Right renal pelvis (tissue), 4 donors: ENCODE results near the gene NBEAL1. TPM values are rescaled to one million over a fixed set of nuclear protein-coding genes. Genes with fewer than 3 reads are reported as not detected.
A peak's percentile ranks its signal among the peaks of the same experiment; 100 is the strongest.
"Not testable (repeated sequence)": the region's sequence is repeated elsewhere in the genome, so short reads cannot be mapped to it uniquely, and the experiment has no call there.

Source experiments
- DNase-seq, 4 donors: peaks; one replicate each; pipeline ENCODE4 v3.0.0-alpha.2; 2013; ENCODE audit warnings: low read depth in 4 of 4, low spot score in 3 of 4, missing footprints in 1 of 4
- polyA plus RNA-seq, 4 donors: library from polyadenylated mRNA; unstranded; fragments of 120-200 nt; gene quantifications; one replicate each; pipeline ENCODE4 v1.2.1, GENCODE V29; 2013; ENCODE audit not compliant: insufficient read length in 4 of 4

NBEAL1 gene
- polyA plus RNA-seq, 4 donors, result 10.5 to 16.5 (median 13.0) TPM

DNA sequence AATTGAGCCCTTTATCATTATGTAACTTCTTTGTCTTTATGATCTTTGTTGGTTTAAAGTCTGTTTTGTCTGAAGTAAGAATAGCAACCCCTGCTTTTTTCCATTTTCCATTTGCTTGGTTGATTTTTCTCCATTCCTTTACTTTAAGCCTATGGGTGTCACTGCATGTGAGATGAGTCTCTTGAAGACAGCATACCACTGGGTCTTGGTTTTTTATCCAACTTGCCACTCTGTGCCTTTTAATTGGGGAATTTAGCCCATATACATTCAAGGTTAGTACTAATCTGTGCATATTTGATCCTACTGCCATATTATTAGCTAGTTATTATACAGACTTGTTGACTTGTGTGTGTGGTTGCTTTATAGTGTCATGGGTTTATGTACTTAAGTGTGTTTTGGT lies 89.6 kb downstream of the NBEAL1 start:
- DNase-seq, result no peak

- DNase-seq, result no peak
Observed at GRCh38 chr2:203105996-203106395, 91.3 kb downstream of the NBEAL1 start.

DNA sequence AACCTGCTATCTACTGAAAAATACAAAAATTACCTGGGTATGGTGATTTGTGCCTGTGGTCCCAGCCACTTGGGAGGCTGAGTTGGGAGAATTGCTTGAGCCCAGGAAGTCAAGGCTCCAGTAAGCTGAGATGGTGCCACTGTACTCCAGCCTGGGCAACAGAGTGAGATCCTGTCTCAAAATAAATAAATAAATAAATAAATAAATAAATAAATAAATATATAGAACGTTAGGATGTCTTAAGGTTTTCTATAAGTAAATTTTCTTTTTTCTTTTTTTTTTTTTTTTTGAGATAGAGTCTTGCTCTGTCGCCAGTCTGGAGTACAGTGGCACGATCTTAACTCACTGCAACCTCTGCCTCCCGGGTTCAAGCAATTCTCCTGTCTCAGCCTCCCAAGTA lies 95.8 kb downstream of the NBEAL1 start:
- not testable (repeated sequence) for DNase-seq

DNA sequence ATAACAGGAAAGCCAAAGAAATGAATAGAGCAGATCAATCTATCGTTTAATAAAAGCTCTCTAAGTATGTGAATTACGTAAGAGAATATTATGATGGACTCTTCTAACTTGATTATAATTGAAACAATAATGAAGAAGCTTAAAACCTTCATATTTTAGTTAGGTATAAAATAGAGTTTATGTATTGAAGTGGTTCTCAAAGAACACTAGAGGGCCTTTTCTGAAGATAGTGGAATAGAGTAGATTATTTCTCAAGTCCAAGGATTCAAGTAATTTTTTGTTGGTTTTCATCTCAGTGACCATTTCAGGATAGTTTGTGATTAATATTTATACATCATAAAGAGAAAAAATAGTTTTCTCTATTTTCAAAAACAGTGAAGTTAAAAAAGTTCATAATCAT lies 97.7 kb downstream of the NBEAL1 start:
- DNase-seq, result no peak

- not testable (repeated sequence) for DNase-seq
Observed at GRCh38 chr2:203115201-203115700, 100.6 kb downstream of the NBEAL1 start.

GRCh38 chr2:203122317-203122986 lies 107.8 kb downstream of the NBEAL1 start:
- DNase-seq, result peak; percentile 4 to 25 (median 17)

DNA sequence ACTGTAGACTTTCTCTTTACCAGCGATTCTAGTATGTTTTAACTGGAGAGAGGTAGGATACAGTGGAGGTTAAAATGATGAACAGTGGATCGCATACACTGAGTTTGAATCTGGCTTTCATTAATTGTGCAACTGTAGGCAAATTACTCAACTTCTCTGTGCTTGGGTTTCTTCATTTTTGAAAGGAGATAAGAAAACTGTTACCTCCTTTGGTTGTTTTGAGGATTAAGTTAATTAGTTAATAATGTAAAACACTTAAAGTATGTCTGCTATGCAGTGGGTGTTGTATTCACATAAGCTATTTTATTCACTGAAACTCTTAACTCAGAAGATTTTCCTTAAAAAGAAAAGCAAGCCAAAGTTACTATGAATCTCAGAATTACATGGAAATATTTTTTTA lies 112.3 kb downstream of the NBEAL1 start:
- no peak for DNase-seq

DNA sequence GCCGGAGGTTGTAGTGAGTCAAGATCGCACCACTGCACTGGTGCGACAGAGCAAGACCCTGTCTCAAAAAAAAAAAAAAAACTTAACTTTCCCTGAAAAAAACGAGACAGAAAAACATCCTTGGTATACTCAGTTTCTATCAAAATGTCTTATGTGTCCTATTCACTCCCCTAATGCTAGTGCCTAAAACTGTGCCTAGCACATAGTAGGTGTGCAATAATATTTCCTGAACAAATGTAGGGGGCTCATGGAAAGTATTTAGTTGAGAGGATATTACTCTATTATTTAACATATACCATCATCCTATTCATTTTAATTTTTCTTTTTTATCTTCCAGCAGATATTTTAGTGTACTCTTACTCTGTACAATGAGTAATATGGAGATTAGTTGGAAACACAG lies 120.4 kb downstream of the NBEAL1 start:
- DNase-seq, result no peak

DNA sequence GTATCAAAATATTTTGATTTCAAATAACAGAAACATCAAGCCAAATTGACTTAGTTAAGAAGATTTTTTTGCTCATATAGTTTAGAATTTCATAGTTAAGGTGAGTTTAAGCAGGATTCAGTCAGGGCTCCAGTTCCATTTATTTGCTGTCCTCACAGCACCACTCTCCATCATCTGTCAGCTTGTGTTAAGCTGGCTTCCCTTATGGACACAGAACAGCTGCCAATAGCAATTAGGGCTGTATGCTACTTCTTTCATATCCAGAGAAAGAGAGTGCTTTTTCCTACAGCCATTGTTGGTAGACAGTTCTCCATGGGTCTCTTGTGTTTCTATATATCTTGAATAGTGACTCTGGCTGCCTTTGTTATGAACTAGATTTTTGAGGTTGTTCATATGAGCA lies 128.7 kb downstream of the NBEAL1 start:
- no peak for DNase-seq

DNA sequence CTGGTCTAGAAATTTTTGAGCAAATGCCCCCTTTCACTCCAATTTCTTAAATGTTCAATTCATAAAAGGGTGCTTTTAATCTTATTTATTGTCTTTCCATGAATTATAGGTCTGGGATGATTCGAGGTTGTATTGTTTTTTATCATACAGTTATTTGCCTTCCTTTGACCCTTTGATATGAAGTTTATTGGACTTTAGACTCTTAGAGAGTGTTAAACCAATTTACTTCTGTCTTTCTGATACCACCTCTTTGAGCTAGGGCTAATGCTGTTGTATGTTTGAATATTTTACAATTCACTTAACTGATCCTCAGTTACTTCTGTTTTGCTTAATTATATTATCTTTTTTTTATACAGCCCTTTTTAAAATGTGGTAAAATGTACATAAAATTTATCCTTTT lies 134.5 kb downstream of the NBEAL1 start:
- no peak for DNase-seq

GRCh38 chr2:203155406-203155805 lies 140.7 kb downstream of the NBEAL1 start:
- DNase-seq, result no peak

DNA sequence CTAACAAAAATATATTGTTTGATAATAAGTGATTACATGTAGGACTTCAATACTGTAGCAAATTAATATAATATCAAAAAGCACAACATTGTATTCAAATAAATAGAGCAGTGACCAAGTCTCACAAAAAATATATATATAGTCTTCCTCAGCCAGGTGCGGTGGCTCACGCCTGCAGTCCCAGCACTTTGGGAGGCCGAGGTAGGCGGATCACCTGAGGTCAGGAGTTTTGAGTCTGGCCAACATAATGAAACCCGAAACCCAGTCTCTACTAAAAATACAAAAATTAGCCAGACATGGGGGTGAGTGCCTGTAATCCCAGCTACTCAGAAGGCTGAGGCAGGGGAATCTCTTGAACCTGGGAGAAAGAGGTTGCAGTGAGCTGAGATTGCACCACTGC lies 148.0 kb downstream of the NBEAL1 start:
- not testable (repeated sequence) for DNase-seq

GRCh38 chr2:203164311-203164935 lies 149.7 kb downstream of the NBEAL1 start:
- no peak for DNase-seq

- no peak for DNase-seq
Observed at GRCh38 chr2:203167751-203168150, 153.1 kb downstream of the NBEAL1 start.

DNA sequence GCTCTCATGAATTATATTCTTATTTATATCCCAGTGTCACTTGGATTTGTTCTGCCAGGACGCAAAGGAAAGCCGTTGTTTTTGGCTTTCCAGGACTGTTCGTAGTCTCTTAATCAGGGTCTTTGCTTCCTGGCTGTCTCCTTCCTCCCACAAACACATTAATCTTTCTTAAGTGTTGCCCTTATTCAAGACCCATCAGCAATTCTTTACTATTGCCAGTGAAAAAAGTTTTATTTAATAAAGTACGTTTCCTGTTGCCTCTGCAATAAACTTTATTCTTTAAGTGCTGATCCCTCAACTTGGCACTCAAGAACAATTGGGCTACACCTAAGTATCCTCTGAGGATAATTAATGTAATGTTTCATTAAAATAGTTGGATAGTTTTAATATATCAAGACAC lies 155.8 kb downstream of the NBEAL1 start:
- no peak for DNase-seq

GRCh38 chr2:203175371-203175770 lies 160.7 kb downstream of the NBEAL1 start:
- DNase-seq, result no peak

- DNase-seq, result no peak
Observed at GRCh38 chr2:203177361-203177760, 162.7 kb downstream of the NBEAL1 start.

DNA sequence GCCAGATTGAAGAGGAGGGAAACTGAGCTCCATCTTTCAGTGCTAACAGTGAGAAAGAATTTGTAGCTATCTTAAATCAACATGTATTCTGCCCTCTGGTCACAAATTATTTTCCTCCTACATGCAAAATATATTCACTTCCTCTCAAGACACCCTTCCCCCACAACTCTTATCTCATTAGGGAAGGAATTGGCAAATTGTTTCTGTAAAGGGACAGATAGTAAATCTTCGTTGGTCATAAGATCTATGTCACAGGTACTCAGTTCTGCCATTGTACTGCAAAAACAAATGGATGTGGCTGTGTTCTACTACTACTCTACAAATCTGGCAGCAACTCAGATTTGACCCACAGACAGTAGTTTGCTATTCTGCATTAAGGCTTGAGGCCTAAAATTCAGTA lies 171.2 kb downstream of the NBEAL1 start:
- DNase-seq, result no peak

DNA sequence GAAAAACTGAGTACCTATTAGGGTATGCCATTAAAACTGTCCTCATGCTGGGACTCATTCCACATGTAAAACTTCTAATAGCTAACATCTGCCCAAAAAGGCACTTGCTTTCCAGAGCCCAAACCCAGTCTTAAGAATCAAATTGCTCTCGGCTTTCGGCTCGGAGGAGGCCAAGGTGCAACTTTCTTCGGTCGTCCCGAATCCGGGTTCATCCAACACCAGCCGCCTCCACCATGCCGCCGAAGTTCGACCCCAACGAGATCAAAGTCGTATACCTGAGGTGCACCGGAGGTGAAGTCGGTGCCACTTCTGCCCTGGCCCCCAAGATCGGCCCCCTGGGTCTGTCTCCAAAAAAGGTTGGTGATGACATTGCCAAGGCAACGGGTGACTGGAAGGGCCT lies 175.9 kb downstream of the NBEAL1 start:
- DNase-seq, result not testable (repeated sequence)

- not testable (repeated sequence) for DNase-seq
Observed at GRCh38 chr2:203191026-203191425, 176.4 kb downstream of the NBEAL1 start.

- no peak for DNase-seq
Observed at GRCh38 chr2:203191961-203192360, 177.3 kb downstream of the NBEAL1 start.

- no peak for DNase-seq
Observed at GRCh38 chr2:203195331-203196036, 180.8 kb downstream of the NBEAL1 start.
